GM19397 (cell line): ENCODE measurements around the gene LMNTD2.
"Not testable (repeated sequence)": the region's sequence is repeated elsewhere in the genome, so short reads cannot be mapped to it uniquely, and the experiment has no call there.

ENCODE experiments used
- ATAC-seq: cut with Tn5 transposase; IDR thresholded peaks from one replicate; pipeline ENCODE4 v1.9.1; 2021; ENCODE audit warnings: mild to moderate bottlenecking, moderate library complexity; ENCODE audit not compliant: unreplicated experiment

LMNTD2 gene

GRCh38 chr11:587978-588380 is 27.4 kb upstream of the LMNTD2 start:
- no peak for ATAC-seq

GRCh38 chr11:587546-587945 is 27.0 kb upstream of the LMNTD2 start:
- ATAC-seq = no peak

GRCh38 chr11:586376-587316 is 26.1 kb upstream of the LMNTD2 start:
- ATAC-seq = no peak

- no peak for ATAC-seq
Measured at GRCh38 chr11:584287-584686, 23.7 kb upstream of the LMNTD2 start.

- ATAC-seq = no peak
Measured at GRCh38 chr11:581752-582151, 21.2 kb upstream of the LMNTD2 start.

- ATAC-seq = no peak
Measured at GRCh38 chr11:581342-581741, 20.8 kb upstream of the LMNTD2 start.

- ATAC-seq = no peak
Measured at GRCh38 chr11:579830-580601, 19.5 kb upstream of the LMNTD2 start.

GRCh38 chr11:578276-579035 is 17.9 kb upstream of the LMNTD2 start:
- no peak for ATAC-seq

- ATAC-seq = no peak
Measured at GRCh38 chr11:577611-577894, 17.0 kb upstream of the LMNTD2 start.

GRCh38 chr11:576811-577610 is 16.5 kb upstream of the LMNTD2 start:
- no peak for ATAC-seq

GRCh38 chr11:575996-576768 is 15.6 kb upstream of the LMNTD2 start, which contains the start of gene PHRF1:
Gene PHRF1 (plus strand): TSS chr11:576470. CDS start chr11:581513, 5,043 bp downstream.
- peak; percentile 87 for ATAC-seq

GRCh38 chr11:575313-575995 is 14.9 kb upstream of the LMNTD2 start:
- peak; percentile 32 for ATAC-seq

- ATAC-seq = no peak
Measured at GRCh38 chr11:574632-575312, 14.2 kb upstream of the LMNTD2 start.

- ATAC-seq = not testable (repeated sequence)
Measured at GRCh38 chr11:574031-574570, 13.6 kb upstream of the LMNTD2 start.

- no peak for ATAC-seq
Measured at GRCh38 chr11:573146-573759, 12.7 kb upstream of the LMNTD2 start.

GRCh38 chr11:571802-572185 is 11.3 kb upstream of the LMNTD2 start:
- ATAC-seq = no peak

- no peak for ATAC-seq
Measured at GRCh38 chr11:569158-569885, 8.8 kb upstream of the LMNTD2 start.
